Adipose tissue (tissue), 3 donors: ENCODE results near the gene PTGER2. TPM values are rescaled to one million over a fixed set of nuclear protein-coding genes. Genes with fewer than 3 reads are reported as not detected.

Experiments
- H3K27ac ChIP-seq: one replicate; pipeline ENCODE4 v1.5.1; 2013; ENCODE audit warnings: low read depth, low read length
- WGBS, 3 donors: extraction: QIAGEN DNeasy Blood & Tissue Kit; methylation state at CpG; one replicate each; pipeline ENCODE4 v1.1.7; 2013; 5-methylcytosine and 5-hydroxymethylcytosine counted together
- polyA plus RNA-seq, 3 donors: library from polyadenylated mRNA; stranded (reverse); fragments of 200-250 nt; gene quantifications; one replicate each; pipeline ENCODE4 v1.2.3, GENCODE V29; 2013
- donor health status: healthy with polysubstance abuse.
- donor health status: Bipolar disorder and iron deficiency.
- donor health status: healthy.

Gene PTGER2
- polyA plus RNA-seq, 3 donors: 0.49 to 8.3 (median 6.3) TPM

- H3K27ac ChIP-seq: no peak overlapping the region
These were observed 14.3 kb upstream of the PTGER2 start for GRCh38 chr14:52299692-52300278.

- WGBS, 3 donors: 63 to 70% (median 69%) methylated on average over 4 of the region's 4 CpGs
- no peak overlapping the region for H3K27ac ChIP-seq
These were observed 10.9 kb upstream of the PTGER2 start for GRCh38 chr14:52303236-52303635.

GRCh38 chr14:52304248-52304904 lies 9.7 kb upstream of the PTGER2 start:
- 67 to 70% (median 68%) methylated on average over 4 of the region's 4 CpGs for WGBS, 3 donors
- H3K27ac ChIP-seq: no peak overlapping the region

GRCh38 chr14:52305014-52305413 lies 9.1 kb upstream of the PTGER2 start:
- no peak overlapping the region for H3K27ac ChIP-seq
- 74 to 93% (median 76%) methylated on average over 6 of the region's 6 CpGs for WGBS, 3 donors

GRCh38 chr14:52307376-52307775 lies 6.7 kb upstream of the PTGER2 start:
- no peak overlapping the region for H3K27ac ChIP-seq
- WGBS, 3 donors: 48 to 84% (median 84%) methylated on average over 4 of the region's 4 CpGs

GRCh38 chr14:52307905-52308304 lies 6.2 kb upstream of the PTGER2 start:
- H3K27ac ChIP-seq: no peak overlapping the region
- WGBS, 3 donors: 58 to 77% (median 61%) methylated on average over 2 of the region's 2 CpGs

GRCh38 chr14:52310541-52310940 lies 3.6 kb upstream of the PTGER2 start:
- H3K27ac ChIP-seq: no peak overlapping the region
- 54 to 66% (median 58%) methylated on average over 3 of the region's 3 CpGs for WGBS, 3 donors

- 28 to 70% (median 35%) methylated on average over 5 of the region's 5 CpGs for WGBS, 3 donors
- H3K27ac ChIP-seq: no peak overlapping the region
These were observed 1.2 kb upstream of the PTGER2 start for GRCh38 chr14:52312931-52313355.

- WGBS, 3 donors: 11 to 28% (median 24%) methylated on average over 10 of the region's 10 CpGs
- no peak overlapping the region for H3K27ac ChIP-seq
These were observed 650 bp upstream of the PTGER2 start for GRCh38 chr14:52313462-52313861.

GRCh38 chr14:52314595-52315354 lies 663 bp downstream of the PTGER2 start:
- H3K27ac ChIP-seq: no peak overlapping the region
- WGBS, 3 donors: 1 to 3% (median 3%) methylated on average over 61 to 63 of the region's 63 CpGs

- WGBS, 3 donors: 19 to 31% (median 25%) methylated on average over 11 of the region's 11 CpGs
- H3K27ac ChIP-seq: no peak overlapping the region
These were observed 1.2 kb downstream of the PTGER2 start for GRCh38 chr14:52315355-52315718.

- 48 to 68% (median 54%) methylated on average over 2 of the region's 2 CpGs for WGBS, 3 donors
These were observed 4.0 kb downstream of the PTGER2 start for GRCh38 chr14:52318062-52318461.

GRCh38 chr14:52318826-52319645 lies 4.9 kb downstream of the PTGER2 start:
- WGBS, 3 donors: 55 to 65% (median 58%) methylated on average over 5 of the region's 5 CpGs
- H3K27ac ChIP-seq: no peak overlapping the region

More at GRCh38 chr14:52318062-52318461, 4.0 kb downstream of the PTGER2 start:
- no peak overlapping the region for H3K27ac ChIP-seq

GRCh38 chr14:52319919-52320318 lies 5.8 kb downstream of the PTGER2 start:
- WGBS, 3 donors: 75 to 87% (median 85%) methylated on average over 3 of the region's 3 CpGs
- H3K27ac ChIP-seq: no peak overlapping the region

GRCh38 chr14:52325126-52325525 lies 11.0 kb downstream of the PTGER2 start:
- 52 to 65% (median 62%) methylated on average over 3 of the region's 3 CpGs for WGBS, 3 donors
- no peak overlapping the region for H3K27ac ChIP-seq

- H3K27ac ChIP-seq: no peak overlapping the region
These were observed 11.5 kb downstream of the PTGER2 start for GRCh38 chr14:52325630-52326029.

GRCh38 chr14:52327374-52328226 lies 13.5 kb downstream of the PTGER2 start:
- WGBS, 3 donors: 52 to 58% (median 56%) methylated on average over 4 of the region's 4 CpGs
- no peak overlapping the region for H3K27ac ChIP-seq

More at GRCh38 chr14:52325630-52326029, 11.5 kb downstream of the PTGER2 start:
- 88 to 93% (median 92%) methylated on average over 3 of the region's 3 CpGs for WGBS, 3 donors

GRCh38 chr14:52328276-52328675 lies 14.2 kb downstream of the PTGER2 start:
- H3K27ac ChIP-seq: no peak overlapping the region
